H9 (cell line): ENCODE results near the gene NOP53. TPM values are rescaled to one million over a fixed set of nuclear protein-coding genes. Genes with fewer than 3 reads are reported as not detected.
A peak's percentile ranks its signal among the peaks of the same experiment; 100 is the strongest.

Source experiments
- DNase-seq: peaks from one replicate; pipeline ENCODE4 v3.0.0-alpha.2; 2017
- H2AFZ ChIP-seq: one replicate; pipeline ENCODE4 v1.6.1; 2013; ENCODE audit warnings: mild to moderate bottlenecking, low read length, control low read depth, moderate library complexity
- H2AK5ac ChIP-seq: 2 replicates; pipeline ENCODE4 v1.6.1; 2013; ENCODE audit warnings: low read length, control low read depth, mixed read lengths; ENCODE audit not compliant: insufficient read length
- H2BK120ac ChIP-seq: one replicate; pipeline ENCODE4 v1.6.1; 2013; ENCODE audit warnings: low read depth, mild to moderate bottlenecking, low read length, control low read depth, inconsistent platforms; ENCODE audit not compliant: poor library complexity, severe bottlenecking
- H2BK12ac ChIP-seq: 2 replicates; pipeline ENCODE4 v1.6.1; 2013; ENCODE audit warnings: low read length, control low read depth, mixed read lengths, low read depth; ENCODE audit not compliant: insufficient read length
- H2BK15ac ChIP-seq: 2 replicates; pipeline ENCODE4 v1.6.1; 2013; ENCODE audit warnings: low read depth, low read length, control low read depth
- H2BK20ac ChIP-seq: one replicate; pipeline ENCODE4 v1.6.1; 2013; ENCODE audit warnings: low read depth, mild to moderate bottlenecking, low read length, control low read depth, inconsistent platforms; ENCODE audit not compliant: poor library complexity, severe bottlenecking
- H2BK5ac ChIP-seq: 2 replicates; pipeline ENCODE4 v1.6.1; 2013; ENCODE audit warnings: low read length, control low read depth, mixed read lengths; ENCODE audit not compliant: insufficient read length
- H3K14ac ChIP-seq: 2 replicates; pipeline ENCODE4 v1.6.1; 2013; ENCODE audit warnings: low read length, control low read depth; ENCODE audit not compliant: insufficient read depth
- H3K18ac ChIP-seq: 2 replicates; pipeline ENCODE4 v1.6.1; 2013; ENCODE audit warnings: low read depth, mild to moderate bottlenecking, mixed read lengths, low read length, control low read depth; ENCODE audit not compliant: insufficient read length
- H3K23ac ChIP-seq: 2 replicates; pipeline ENCODE4 v1.6.1; 2013; ENCODE audit warnings: low read length, control low read depth, mixed read lengths, low read depth; ENCODE audit not compliant: insufficient read length
- H3K23me2 ChIP-seq: 2 replicates; pipeline ENCODE4 v1.6.1; 2013; ENCODE audit warnings: low read depth, mild to moderate bottlenecking, mixed read lengths, low read length, control low read depth; ENCODE audit not compliant: insufficient read length, poor library complexity, severe bottlenecking
- H3K27ac ChIP-seq: 2 replicates; pipeline ENCODE4 v1.5.1; 2013; ENCODE audit warnings: low read length, control low read depth, mixed read lengths, low read depth; ENCODE audit not compliant: insufficient read length
- H3K27me3 ChIP-seq: 2 replicates; pipeline ENCODE4 v1.6.1; 2013; ENCODE audit warnings: low read length, control low read depth, inconsistent platforms; ENCODE audit not compliant: insufficient read depth
- H3K4ac ChIP-seq: 2 replicates; pipeline ENCODE4 v1.6.1; 2013; ENCODE audit warnings: low read depth, mild to moderate bottlenecking, control low read depth, inconsistent platforms, low read length, moderate library complexity
- H3K4me1 ChIP-seq: 2 replicates; pipeline ENCODE4 v1.6.1; 2013; ENCODE audit warnings: low read length, control low read depth, inconsistent platforms; ENCODE audit not compliant: insufficient read depth
- H3K4me2 ChIP-seq: 2 replicates; pipeline ENCODE4 v1.6.1; 2013; ENCODE audit warnings: low read length, control low read depth, mixed read lengths; ENCODE audit not compliant: insufficient read length, insufficient read depth
- H3K56ac ChIP-seq: 2 replicates; pipeline ENCODE4 v1.6.1; 2013; ENCODE audit warnings: low read depth, mild to moderate bottlenecking, mixed read lengths, low read length, control low read depth; ENCODE audit not compliant: insufficient read length
- H3K79me1 ChIP-seq: 2 replicates; pipeline ENCODE4 v1.6.1; 2013; ENCODE audit warnings: low read depth, mild to moderate bottlenecking, moderate library complexity, low read length, control low read depth, inconsistent platforms; ENCODE audit not compliant: insufficient read depth, poor library complexity, severe bottlenecking
- H3K79me2 ChIP-seq: 2 replicates; pipeline ENCODE4 v1.6.1; 2013; ENCODE audit warnings: low read length, control low read depth, inconsistent platforms; ENCODE audit not compliant: insufficient read depth
- H3K9ac ChIP-seq: 2 replicates; pipeline ENCODE4 v1.6.1; 2013; ENCODE audit warnings: low read length, control low read depth, mixed read lengths; ENCODE audit not compliant: insufficient read length; ENCODE audit errors: extremely low read depth
- H3K9me3 ChIP-seq: one replicate; pipeline ENCODE4 v1.6.1; 2013; ENCODE audit warnings: low read depth, low read length, inconsistent platforms; ENCODE audit not compliant: control insufficient read depth
- H3T11ph ChIP-seq: one replicate; pipeline ENCODE4 v1.6.1; 2013; ENCODE audit warnings: mild to moderate bottlenecking, low read length, control low read depth, inconsistent platforms
- H4K20me1 ChIP-seq: one replicate; pipeline ENCODE4 v1.6.1; 2013; ENCODE audit not compliant: control insufficient read depth, insufficient read length, insufficient read depth
- H4K5ac ChIP-seq: 2 replicates; pipeline ENCODE4 v1.6.1; 2013; ENCODE audit warnings: low read depth, mild to moderate bottlenecking, mixed read lengths, low read length, control low read depth; ENCODE audit not compliant: insufficient read length
- H4K8ac ChIP-seq: replicated peaks from 2 replicates; pipeline ENCODE4 v1.6.1; 2013; ENCODE audit warnings: low read length, control low read depth, mixed read lengths, low read depth; ENCODE audit not compliant: insufficient read length
- H4K91ac ChIP-seq: 2 replicates; pipeline ENCODE4 v1.6.1; 2013; ENCODE audit warnings: low read depth, mild to moderate bottlenecking, moderate library complexity, mixed read lengths, low read length, control low read depth; ENCODE audit not compliant: insufficient read length
- H3K27ac Mint-ChIP-seq, 3 experiments: 2 replicates in 2 of 3; 3 replicates in 1 of 3; pipeline ENCODE4 v1.8.0; 2020 to 2021; ENCODE audit warnings: mixed read lengths in 3 of 3, mild to moderate bottlenecking in 1 of 3, moderate library complexity in 1 of 3
- H3K27me3 Mint-ChIP-seq: 2 replicates; pipeline ENCODE4 v1.8.0; 2021; ENCODE audit warnings: low read depth, mild to moderate bottlenecking, moderate library complexity, mixed read lengths
- H3K36me3 Mint-ChIP-seq, 3 experiments: 2 replicates in 2 of 3; 3 replicates in 1 of 3; pipeline ENCODE4 v1.8.0; 2020 to 2021; ENCODE audit warnings: low read depth in 3 of 3, mixed read lengths in 3 of 3; ENCODE audit not compliant: insufficient read depth in 1 of 3
- H3K4me1 Mint-ChIP-seq, 2 experiments: 2 replicates each; pipeline ENCODE4 v1.8.0; 2020; ENCODE audit warnings: mixed read lengths in 2 of 2
- H3K4me3 Mint-ChIP-seq, 2 experiments: 2 replicates in 1 of 2; 3 replicates in 1 of 2; pipeline ENCODE4 v1.8.0; 2020 to 2021; ENCODE audit warnings: mild to moderate bottlenecking in 2 of 2, mixed read lengths in 2 of 2, moderate library complexity in 1 of 2
- H3K9me3 Mint-ChIP-seq, 2 experiments: 2 replicates in 1 of 2; 3 replicates in 1 of 2; pipeline ENCODE4 v1.8.0; 2020; ENCODE audit warnings: mild to moderate bottlenecking in 2 of 2, mixed read lengths in 2 of 2, moderate library complexity in 1 of 2
- WGBS: extraction: QIAGEN DNeasy Blood & Tissue Kit; methylation state at CpG from one replicate; pipeline ENCODE4 v1.1.7; 2013; ENCODE audit warnings: missing lambda C conversion rate, low lambda C conversion rate, mixed read lengths; ENCODE audit not compliant: insufficient read length; ENCODE audit errors: extremely low coverage; 5-methylcytosine and 5-hydroxymethylcytosine counted together
- total RNA-seq: library from RNA; stranded (reverse); gene quantifications from 2 replicates; pipeline ENCODE4 v1.2.1, GENCODE V29; 2021
- TF ChIP-seq, protein P1 (sequence below): fragments of 200-600 bp; sonication (generic); conservative IDR thresholded peaks from 3 replicates; pipeline ENCODE4 v1.8.0; 2021; ENCODE audit warnings: antibody characterized with exemption, mild to moderate bottlenecking

NOP53 gene
- total RNA-seq, 1 experiment from 2014 or later, result 325 TPM

DNA sequence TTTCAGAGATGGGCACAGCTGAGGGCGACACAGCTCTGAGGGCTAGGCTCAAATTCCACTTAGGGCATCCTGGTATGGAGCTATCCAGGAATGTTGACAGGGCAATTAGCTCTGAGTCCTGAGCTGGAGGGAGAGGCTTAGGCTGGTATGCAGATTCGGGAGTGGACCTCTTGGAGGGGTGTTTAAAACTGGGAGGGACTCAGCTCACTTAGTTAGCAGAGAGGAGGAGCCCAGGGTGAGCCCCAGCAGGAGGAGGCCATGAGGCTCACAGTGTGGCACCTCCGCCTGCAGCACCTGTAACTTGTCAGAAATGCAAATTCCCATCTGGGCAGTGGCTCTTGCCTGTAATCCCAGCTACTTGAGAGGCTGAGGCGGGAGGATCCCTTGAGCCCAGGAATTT lies 10.2 kb upstream of the NOP53 start:
- no peaks in the 10 kb centered on the region for H3K79me2 ChIP-seq
- no peak overlapping the region for H3K9ac ChIP-seq
- no peak overlapping the region for H2BK120ac ChIP-seq
- H3K27me3 ChIP-seq, result no peaks in the 10 kb centered on the region
- H4K20me1 ChIP-seq, result no peaks in the 10 kb centered on the region
- H3K23ac ChIP-seq, result no peak overlapping the region
- no peaks in the 10 kb centered on the region for H3K79me1 ChIP-seq
- Mint-ChIP-seq H3K27ac (no peak overlapping the region), H3K36me3 (peaks cover 0 to 10% (median 6%) of the 10 kb centered on the region in 3 experiments), H3K27me3 (no peaks in the 10 kb centered on the region), H3K4me1 (no peaks in the 10 kb centered on the region; a peak in 1 of 4 replicates), H3K4me3 (peak overlapping the region in 1 of 2 experiments; percentile 7; a peak in 1 of 5 replicates), H3K9me3 (no peaks in the 10 kb centered on the region; a peak in 1 of 5 replicates)
- no peak overlapping the region for H4K8ac ChIP-seq
- H4K91ac ChIP-seq, result no peak overlapping the region
- H3K4me1 ChIP-seq, result no peaks in the 10 kb centered on the region
- H3K4ac ChIP-seq, result no peak overlapping the region
- no peak overlapping the region for H2BK5ac ChIP-seq
- DNase-seq, result peak; percentile 81
- WGBS, result no CpG with 5 or more reads among the region's 4 CpGs
- H3K56ac ChIP-seq, result no peak overlapping the region
- H3K14ac ChIP-seq, result no peak overlapping the region
- no peak overlapping the region for H2AFZ ChIP-seq
- TF ChIP-seq, protein P1, sequence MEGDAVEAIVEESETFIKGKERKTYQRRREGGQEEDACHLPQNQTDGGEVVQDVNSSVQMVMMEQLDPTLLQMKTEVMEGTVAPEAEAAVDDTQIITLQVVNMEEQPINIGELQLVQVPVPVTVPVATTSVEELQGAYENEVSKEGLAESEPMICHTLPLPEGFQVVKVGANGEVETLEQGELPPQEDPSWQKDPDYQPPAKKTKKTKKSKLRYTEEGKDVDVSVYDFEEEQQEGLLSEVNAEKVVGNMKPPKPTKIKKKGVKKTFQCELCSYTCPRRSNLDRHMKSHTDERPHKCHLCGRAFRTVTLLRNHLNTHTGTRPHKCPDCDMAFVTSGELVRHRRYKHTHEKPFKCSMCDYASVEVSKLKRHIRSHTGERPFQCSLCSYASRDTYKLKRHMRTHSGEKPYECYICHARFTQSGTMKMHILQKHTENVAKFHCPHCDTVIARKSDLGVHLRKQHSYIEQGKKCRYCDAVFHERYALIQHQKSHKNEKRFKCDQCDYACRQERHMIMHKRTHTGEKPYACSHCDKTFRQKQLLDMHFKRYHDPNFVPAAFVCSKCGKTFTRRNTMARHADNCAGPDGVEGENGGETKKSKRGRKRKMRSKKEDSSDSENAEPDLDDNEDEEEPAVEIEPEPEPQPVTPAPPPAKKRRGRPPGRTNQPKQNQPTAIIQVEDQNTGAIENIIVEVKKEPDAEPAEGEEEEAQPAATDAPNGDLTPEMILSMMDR, result no peak
- H2BK20ac ChIP-seq, result no peak overlapping the region
- no peak overlapping the region for H2BK15ac ChIP-seq
- H3K4me2 ChIP-seq, result no peak overlapping the region
- H3K18ac ChIP-seq, result no peak overlapping the region
- no peaks in the 10 kb centered on the region for H3K9me3 ChIP-seq
- no peak overlapping the region for H3T11ph ChIP-seq
- no peak overlapping the region for H2BK12ac ChIP-seq
- H2AK5ac ChIP-seq, result no peak overlapping the region
- H3K27ac ChIP-seq, result no peak overlapping the region
- H3K23me2 ChIP-seq, result no peaks in the 10 kb centered on the region
- H4K5ac ChIP-seq, result no peak overlapping the region
